Esophagus squamous epithelium (tissue), 5 donors: ENCODE results near the gene ZEB2. TPM values are rescaled to one million over a fixed set of nuclear protein-coding genes. Genes with fewer than 3 reads are reported as not detected.

Experiments
- DNase-seq: peaks from one replicate; lab custom pipeline; 2025; lab: John Stamatoyannopoulos, UW
- H3K27ac ChIP-seq, 4 donors: fragments of 200-600 bp; sonication (generic); one replicate each; pipeline ENCODE4 v1.5.1; 2016 to 2019; ENCODE audit warnings: mild to moderate bottlenecking in 1 of 4
- H3K27me3 ChIP-seq, 4 donors: fragments of 200-600 bp; sonication (generic); 1 replicate in 3 of 4; 2 replicates in 1 of 4; pipeline versions ENCODE4 v1.5.1 to v1.6.0; 2017 to 2021; ENCODE audit warnings: antibody characterized with exemption in 1 of 4
- H3K36me3 ChIP-seq, 3 donors: fragments of 200-600 bp; sonication (generic); one replicate each; pipeline ENCODE4 v1.5.1; 2016 to 2019
- H3K4me1 ChIP-seq, 3 donors: fragments of 200-600 bp; sonication (generic); one replicate each; pipeline ENCODE4 v1.5.1; 2017 to 2019
- H3K4me3 ChIP-seq, 4 donors: fragments of 200-600 bp; sonication (generic); 1 replicate in 3 of 4; 2 replicates in 1 of 4; pipeline ENCODE4 v1.5.1; 2016 to 2019; ENCODE audit warnings: mild to moderate bottlenecking in 2 of 4, moderate library complexity in 1 of 4
- H3K9me3 ChIP-seq, 3 donors: fragments of 200-600 bp; sonication (generic); one replicate each; pipeline ENCODE4 v1.5.1; 2016 to 2019
- POLR2A ChIP-seq, 4 donors: fragments of 450-650 bp; IDR thresholded peaks; one replicate each; pipeline ENCODE4 v1.6.1; 2017; ENCODE audit warnings: antibody characterized with exemption in 4 of 4, mild to moderate bottlenecking in 4 of 4, moderate library complexity in 3 of 4
- WGBS, 2 donors: methylation state at CpG; one replicate each; pipeline ENCODE4 v1.1.5; 2018; 5-methylcytosine and 5-hydroxymethylcytosine counted together
- intact Hi-C: fragments of 100-400 bp; cut with DNase I; formaldehyde crosslinking; loops from one replicate; pipeline ENCODE4 v1.15.0; 2022
- total RNA-seq, 4 donors: library from RNA; depleted of rRNA; stranded (reverse); fragments of >200 nt; gene quantifications; one replicate each; pipeline ENCODE4 v1.1.0, GENCODE V29; 2016
- TF ChIP-seq, protein P1 (sequence below), 6 experiments: fragments of 450-650 bp in 4 of 6; fragments of 200-600 bp in 2 of 6; sonication (generic) in 2 of 6; IDR thresholded peaks; one replicate each; pipeline ENCODE4 v1.5.1; 2016 to 2019; ENCODE audit warnings: antibody characterized with exemption in 6 of 6, mild to moderate bottlenecking in 4 of 6, moderate library complexity in 4 of 6
- donor health status: DM: yes; HTN: yes; CAD: no.

Gene ZEB2
- total RNA-seq, 4 donors from 2014 or later: 3.1 to 56.5 (median 15.7) TPM

DNA sequence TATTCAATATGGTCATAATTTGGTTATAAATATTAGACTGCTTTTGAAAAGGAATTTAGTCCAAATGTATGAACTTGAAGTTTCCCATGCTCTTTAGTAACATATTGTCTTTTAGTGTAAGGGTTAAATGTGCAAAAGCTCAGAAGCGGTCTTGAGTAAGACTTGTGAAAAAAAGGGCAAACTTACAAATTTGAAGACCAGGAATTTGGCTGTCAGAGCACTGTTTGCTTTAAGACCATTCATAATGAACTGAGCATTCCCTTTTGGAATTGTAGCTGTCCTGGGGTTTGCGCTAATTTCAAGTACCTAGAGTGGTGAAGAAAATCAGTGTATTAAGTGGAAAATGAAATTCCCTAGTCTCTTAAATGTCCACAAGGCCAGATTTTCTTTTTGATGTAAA, 6.9 kb upstream of the ZEB2 start:
- H3K27me3 ChIP-seq: peaks cover 0 to 36% (median 2%) of the 10 kb centered on the region in 4 donors
- H3K27ac ChIP-seq: peak overlapping the region in 2 of 4 donors; percentile 16 to 96
- H3K4me3 ChIP-seq: no peak overlapping the region
- H3K4me1 ChIP-seq: peaks cover 0 to 34% (median 6%) of the 10 kb centered on the region in 3 donors
- no peak for DNase-seq
- intact Hi-C loops: no loop called here
- H3K9me3 ChIP-seq: no peaks in the 10 kb centered on the region
- no peaks in the 10 kb centered on the region for H3K36me3 ChIP-seq
- TF ChIP-seq, protein P1, sequence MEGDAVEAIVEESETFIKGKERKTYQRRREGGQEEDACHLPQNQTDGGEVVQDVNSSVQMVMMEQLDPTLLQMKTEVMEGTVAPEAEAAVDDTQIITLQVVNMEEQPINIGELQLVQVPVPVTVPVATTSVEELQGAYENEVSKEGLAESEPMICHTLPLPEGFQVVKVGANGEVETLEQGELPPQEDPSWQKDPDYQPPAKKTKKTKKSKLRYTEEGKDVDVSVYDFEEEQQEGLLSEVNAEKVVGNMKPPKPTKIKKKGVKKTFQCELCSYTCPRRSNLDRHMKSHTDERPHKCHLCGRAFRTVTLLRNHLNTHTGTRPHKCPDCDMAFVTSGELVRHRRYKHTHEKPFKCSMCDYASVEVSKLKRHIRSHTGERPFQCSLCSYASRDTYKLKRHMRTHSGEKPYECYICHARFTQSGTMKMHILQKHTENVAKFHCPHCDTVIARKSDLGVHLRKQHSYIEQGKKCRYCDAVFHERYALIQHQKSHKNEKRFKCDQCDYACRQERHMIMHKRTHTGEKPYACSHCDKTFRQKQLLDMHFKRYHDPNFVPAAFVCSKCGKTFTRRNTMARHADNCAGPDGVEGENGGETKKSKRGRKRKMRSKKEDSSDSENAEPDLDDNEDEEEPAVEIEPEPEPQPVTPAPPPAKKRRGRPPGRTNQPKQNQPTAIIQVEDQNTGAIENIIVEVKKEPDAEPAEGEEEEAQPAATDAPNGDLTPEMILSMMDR (IDR thresholded peaks at IDR 0.05): no peak
- TF ChIP-seq POLR2A (IDR thresholded peaks at IDR 0.05): no peak
- WGBS, 2 donors: 66 to 80% methylated on average over 2 of the region's 2 CpGs

DNA sequence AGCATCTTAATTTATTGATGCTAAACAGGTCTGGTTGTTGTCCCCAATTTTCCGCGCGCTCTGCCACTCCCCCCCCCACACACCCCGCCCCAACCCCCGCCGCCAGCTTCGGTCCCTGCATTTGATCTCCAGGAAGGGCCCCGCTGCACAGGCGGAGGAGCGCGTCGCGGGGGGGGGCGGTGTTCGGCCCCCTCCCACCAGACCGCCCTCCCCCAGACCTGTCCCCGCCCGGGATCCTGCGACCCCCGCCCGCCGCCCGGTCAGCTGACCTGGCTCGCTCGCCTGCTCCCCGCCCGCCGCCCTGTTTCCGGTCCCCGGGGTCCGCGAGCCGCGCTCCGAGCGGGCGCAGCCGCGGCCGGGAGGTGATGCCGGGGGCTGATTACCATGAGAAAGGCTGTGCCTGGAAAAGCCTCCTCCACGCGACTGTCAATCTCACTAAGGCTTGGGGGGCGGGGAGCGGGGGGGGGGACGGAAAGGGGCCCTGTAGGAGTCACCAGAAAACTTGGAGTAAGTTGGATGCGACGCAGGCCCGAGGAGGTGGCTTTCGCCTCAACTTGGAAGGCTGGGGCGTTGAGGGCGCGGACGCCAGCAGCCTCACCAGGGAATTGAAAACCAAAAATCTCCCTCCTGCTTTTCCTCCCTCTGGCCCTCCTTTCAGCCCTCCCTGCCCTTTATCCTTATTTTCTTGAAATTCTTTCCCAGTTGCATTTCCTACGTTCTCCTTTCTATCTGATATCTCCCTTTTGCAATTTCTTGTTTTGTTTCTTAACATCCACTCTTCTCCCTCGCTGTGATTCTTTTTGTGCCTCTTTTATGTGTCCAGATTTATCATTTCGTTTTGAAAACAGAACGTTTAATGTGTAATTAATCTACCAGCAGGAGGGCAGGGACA, 4.4 kb upstream of the ZEB2 start:
- Histone ChIP-seq H3K27ac (peak overlapping the region; percentile 80 to 98 (median 95)), H3K4me3 (peak overlapping the region; percentile 38 to 78 (median 54)), H3K4me1 (peaks cover 0 to 38% (median 6%) of the 10 kb centered on the region in 3 donors), H3K36me3 (no peaks in the 10 kb centered on the region), H3K27me3 (peaks cover 0 to 61% (median 12%) of the 10 kb centered on the region in 4 donors), H3K9me3 (no peaks in the 10 kb centered on the region)
- intact Hi-C loops: no loop called here
- TF ChIP-seq, protein P1 (IDR thresholded peaks at IDR 0.05): no peak
- TF ChIP-seq POLR2A (IDR thresholded peaks at IDR 0.05): no peak
- no peak for DNase-seq
- WGBS, 2 donors: 34 to 54% methylated on average over 12 to 13 of the region's 58 CpGs

DNA sequence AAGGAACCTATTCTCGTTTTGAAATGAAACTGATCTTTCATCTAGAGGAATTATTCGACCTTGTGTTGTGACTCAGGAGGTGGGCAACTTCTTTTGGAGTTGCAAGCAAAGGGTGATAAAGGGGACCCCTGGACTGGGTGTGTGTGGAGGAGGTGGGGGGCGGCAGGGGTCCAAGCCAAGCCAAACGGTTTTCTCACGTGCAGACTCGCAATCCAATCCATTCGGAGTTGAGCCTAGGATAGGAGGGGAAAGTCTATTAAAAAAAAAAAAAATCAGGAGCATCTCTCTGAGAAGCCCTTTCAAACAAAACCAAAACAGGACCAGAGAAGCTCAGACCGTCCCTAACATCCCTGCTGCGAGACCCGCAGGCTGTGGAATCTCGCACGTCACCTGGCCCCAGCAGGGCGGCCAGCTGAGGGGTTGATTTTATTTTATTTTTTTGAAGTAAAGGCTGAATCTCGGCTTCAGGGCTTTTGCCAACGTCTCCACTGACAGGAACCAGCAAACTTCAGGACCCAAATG, 3.7 kb upstream of the ZEB2 start:
- Histone ChIP-seq H3K27ac (peak overlapping the region; percentile 80 to 98 (median 95)), H3K4me3 (peak overlapping the region; percentile 38 to 78 (median 54)), H3K4me1 (peaks cover 0 to 38% (median 6%) of the 10 kb centered on the region in 3 donors), H3K9me3 (no peaks in the 10 kb centered on the region), H3K27me3 (peaks cover 0 to 68% (median 12%) of the 10 kb centered on the region in 4 donors), H3K36me3 (no peaks in the 10 kb centered on the region)
- intact Hi-C loops: no loop called here
- TF ChIP-seq, protein P1 (IDR thresholded peaks at IDR 0.05): no peak
- no peak for TF ChIP-seq POLR2A (IDR thresholded peaks at IDR 0.05)
- WGBS, 2 donors: 0 to 1% methylated on average over 14 to 15 of the region's 15 CpGs
- no peak for DNase-seq

DNA sequence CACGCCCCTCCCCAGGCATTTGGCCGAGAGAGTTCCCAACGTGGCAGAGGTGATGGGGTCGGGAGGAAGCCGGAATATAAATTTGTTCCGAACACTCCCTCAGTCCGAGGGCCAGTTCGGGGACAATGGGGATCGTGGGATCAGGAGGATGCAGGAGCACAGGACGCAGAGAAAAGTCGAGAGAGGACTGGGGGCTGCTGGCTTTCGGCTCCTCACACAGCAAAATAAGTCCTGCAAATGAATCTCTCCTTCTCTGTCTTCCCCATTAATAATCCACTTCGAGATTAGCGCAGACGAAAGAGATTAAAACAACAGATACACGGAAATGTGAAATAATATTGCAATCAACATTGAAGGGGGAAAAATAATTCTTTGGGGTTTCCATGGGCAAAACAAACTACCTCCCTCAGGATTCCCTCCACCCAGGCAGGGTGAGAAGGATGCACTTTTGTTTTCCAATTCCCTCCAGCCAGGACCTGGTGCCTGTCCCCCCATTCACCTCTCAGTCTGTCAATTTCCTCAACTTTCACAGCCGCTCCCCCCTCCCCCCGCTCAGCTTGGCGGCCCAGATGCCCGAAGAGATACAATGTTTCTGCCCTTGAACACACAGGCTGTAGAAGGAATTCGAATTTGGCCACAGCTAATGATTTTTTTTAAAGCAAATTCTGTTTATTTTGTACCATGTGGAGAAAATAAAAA, 3.1 kb upstream of the ZEB2 start:
- peak overlapping the region; percentile 38 to 78 (median 54) for H3K4me3 ChIP-seq
- intact Hi-C loops: no loop called here
- peaks cover 0 to 42% (median 9%) of the 10 kb centered on the region in 3 donors for H3K4me1 ChIP-seq

More for the DNA sequence above, 3.1 kb upstream of the ZEB2 start:
- Histone ChIP-seq H3K36me3 (no peaks in the 10 kb centered on the region), H3K27ac (peak overlapping the region; percentile 80 to 98 (median 95)), H3K27me3 (peaks cover 0 to 74% (median 12%) of the 10 kb centered on the region in 4 donors), H3K9me3 (no peaks in the 10 kb centered on the region)
- TF ChIP-seq, protein P1 (IDR thresholded peaks at IDR 0.05): no peak
- TF ChIP-seq POLR2A (IDR thresholded peaks at IDR 0.05): no peak
- DNase-seq: no peak
- 10 to 21% methylated on average over 19 to 21 of the region's 21 CpGs for WGBS, 2 donors
